AG09309 (cell line): ENCODE results near the gene PPFIBP2.
A peak's percentile ranks its signal among the peaks of the same experiment; 100 is the strongest.

Experiments
- DNase-seq: peaks from one replicate; pipeline ENCODE4 v3.0.0-alpha.2; 2010; ENCODE audit warnings: low read depth
- H3K4me3 ChIP-seq: 2 replicates; pipeline ENCODE4 v1.5.1; 2011; ENCODE audit warnings: mild to moderate bottlenecking, low read depth, low read length, moderate library complexity; ENCODE audit not compliant: control insufficient read depth
- CTCF ChIP-seq: IDR thresholded peaks from 2 replicates; pipeline ENCODE4 v1.5.1; 2011; ENCODE audit warnings: mild to moderate bottlenecking, low read depth, low read length, inconsistent platforms; ENCODE audit not compliant: insufficient read depth, control insufficient read depth; ENCODE audit errors: missing control alignments

The PPFIBP2 gene

GRCh38 chr11:7501894-7502293, 11.9 kb upstream of the PPFIBP2 start:
- TF ChIP-seq CTCF: no peak
- no peak overlapping the region for H3K4me3 ChIP-seq
- no peak for DNase-seq

- H3K4me3 ChIP-seq: no peak overlapping the region
- no peak for TF ChIP-seq CTCF
- no peak for DNase-seq
These were observed 7.6 kb upstream of the PPFIBP2 start for GRCh38 chr11:7506243-7506642.

GRCh38 chr11:7508087-7508486, 5.7 kb upstream of the PPFIBP2 start:
- no peak for TF ChIP-seq CTCF
- no peak overlapping the region for H3K4me3 ChIP-seq
- DNase-seq: no peak

GRCh38 chr11:7509966-7510365, 3.8 kb upstream of the PPFIBP2 start:
- H3K4me3 ChIP-seq: no peak overlapping the region
- no peak for DNase-seq
- no peak for TF ChIP-seq CTCF

GRCh38 chr11:7511401-7511800, 2.4 kb upstream of the PPFIBP2 start:
- DNase-seq: no peak
- no peak for TF ChIP-seq CTCF
- no peak overlapping the region for H3K4me3 ChIP-seq

- DNase-seq: peak; percentile 33
- H3K4me3 ChIP-seq: peak overlapping the region; percentile 70
- peak; percentile 24 for TF ChIP-seq CTCF
These were observed 1.1 kb upstream of the PPFIBP2 start for GRCh38 chr11:7512525-7513233.
